Right atrium auricular region (tissue), 2 donors: ENCODE data around the gene CDC20. TPM values are rescaled to one million over a fixed set of nuclear protein-coding genes. Genes with fewer than 3 reads are reported as not detected.

Experiments
- DNase-seq: peaks from one replicate; pipeline ENCODE4 v3.0.0-alpha.2; 2019; ENCODE audit warnings: low spot score
- H3K27ac ChIP-seq, 2 donors: fragments of 200-600 bp; sonication (generic); 1 replicate in 1 of 2; 2 replicates in 1 of 2; pipeline ENCODE4 v1.5.1; 2016 to 2019
- H3K27me3 ChIP-seq, 2 donors: fragments of 200-600 bp; sonication (generic); one replicate each; pipeline versions ENCODE4 v1.5.1 to v1.6.0; 2017 to 2019
- H3K36me3 ChIP-seq: fragments of 200-600 bp; sonication (generic); one replicate; pipeline ENCODE4 v1.5.1; 2016
- H3K4me1 ChIP-seq, 2 donors: fragments of 200-600 bp; sonication (generic); one replicate each; pipeline versions ENCODE4 v1.5.1 to v1.6.0; 2017 to 2019
- H3K4me3 ChIP-seq, 2 donors: fragments of 200-600 bp; sonication (generic); 1 replicate in 1 of 2; 2 replicates in 1 of 2; pipeline ENCODE4 v1.5.1; 2017 to 2019; ENCODE audit warnings: mild to moderate bottlenecking in 1 of 2, moderate library complexity in 1 of 2
- H3K9me3 ChIP-seq, 2 donors: fragments of 200-600 bp; sonication (generic); one replicate each; pipeline ENCODE4 v1.5.1; 2019
- total RNA-seq, 2 donors: library from RNA; depleted of rRNA; stranded (reverse); fragments of >200 nt; gene quantifications; one replicate each; pipeline ENCODE4 v1.1.0, GENCODE V29; 2016
- TF ChIP-seq, protein P1 (sequence below), 2 donors: fragments of 200-600 bp; sonication (generic); IDR thresholded peaks; one replicate each; pipeline ENCODE4 v1.5.1; 2019; ENCODE audit warnings: antibody characterized with exemption in 2 of 2

The CDC20 gene
- total RNA-seq, 2 donors from 2014 or later, result 0.63 to 2.5 TPM

GRCh38 chr1:43344267-43344850 is 14.4 kb upstream of the CDC20 start:
- TF ChIP-seq, protein P1, sequence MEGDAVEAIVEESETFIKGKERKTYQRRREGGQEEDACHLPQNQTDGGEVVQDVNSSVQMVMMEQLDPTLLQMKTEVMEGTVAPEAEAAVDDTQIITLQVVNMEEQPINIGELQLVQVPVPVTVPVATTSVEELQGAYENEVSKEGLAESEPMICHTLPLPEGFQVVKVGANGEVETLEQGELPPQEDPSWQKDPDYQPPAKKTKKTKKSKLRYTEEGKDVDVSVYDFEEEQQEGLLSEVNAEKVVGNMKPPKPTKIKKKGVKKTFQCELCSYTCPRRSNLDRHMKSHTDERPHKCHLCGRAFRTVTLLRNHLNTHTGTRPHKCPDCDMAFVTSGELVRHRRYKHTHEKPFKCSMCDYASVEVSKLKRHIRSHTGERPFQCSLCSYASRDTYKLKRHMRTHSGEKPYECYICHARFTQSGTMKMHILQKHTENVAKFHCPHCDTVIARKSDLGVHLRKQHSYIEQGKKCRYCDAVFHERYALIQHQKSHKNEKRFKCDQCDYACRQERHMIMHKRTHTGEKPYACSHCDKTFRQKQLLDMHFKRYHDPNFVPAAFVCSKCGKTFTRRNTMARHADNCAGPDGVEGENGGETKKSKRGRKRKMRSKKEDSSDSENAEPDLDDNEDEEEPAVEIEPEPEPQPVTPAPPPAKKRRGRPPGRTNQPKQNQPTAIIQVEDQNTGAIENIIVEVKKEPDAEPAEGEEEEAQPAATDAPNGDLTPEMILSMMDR (IDR thresholded peaks at IDR 0.05), result no peak
- peaks cover 0 to 48% of the 10 kb centered on the region in 2 donors for H3K4me1 ChIP-seq
- DNase-seq, result no peak
- H3K27me3 ChIP-seq, result no peaks in the 10 kb centered on the region
- no peaks in the 10 kb centered on the region for H3K9me3 ChIP-seq
- no peak overlapping the region for H3K4me3 ChIP-seq
- H3K36me3 ChIP-seq, result no peaks in the 10 kb centered on the region
- peak overlapping the region; percentile 87 to 91 for H3K27ac ChIP-seq

- Histone ChIP-seq H3K9me3 (no peaks in the 10 kb centered on the region), H3K4me3 (no peak overlapping the region), H3K27ac (peak overlapping the region; percentile 87 to 91), H3K36me3 (no peaks in the 10 kb centered on the region), H3K4me1 (peaks cover 0 to 55% of the 10 kb centered on the region in 2 donors), H3K27me3 (no peaks in the 10 kb centered on the region)
- no peak for DNase-seq
- TF ChIP-seq, protein P1 (IDR thresholded peaks at IDR 0.05), result no peak
Measured at GRCh38 chr1:43345120-43345519, 13.7 kb upstream of the CDC20 start.

DNA sequence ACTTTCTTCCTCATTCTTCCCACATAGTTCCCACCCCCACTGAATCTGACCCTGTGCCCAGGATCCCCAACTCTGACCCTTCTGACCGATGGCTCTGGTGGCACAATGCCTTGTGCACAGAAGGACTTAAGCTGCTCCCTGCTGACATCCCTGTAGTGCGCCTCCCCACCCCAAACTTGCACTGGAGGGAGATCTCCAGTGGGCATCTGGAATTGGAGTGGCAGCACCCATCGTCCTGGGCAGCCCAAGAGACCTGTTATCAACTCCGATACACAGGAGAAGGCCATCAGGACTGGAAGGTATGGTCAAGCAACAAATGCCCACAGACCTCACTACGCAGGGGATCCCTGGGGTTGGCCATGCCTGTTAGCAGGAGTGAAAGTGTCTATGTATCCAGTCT is 12.1 kb upstream of the CDC20 start:
- H3K27me3 ChIP-seq, result no peaks in the 10 kb centered on the region
- no peak for DNase-seq
- peaks cover 0 to 58% of the 10 kb centered on the region in 2 donors for H3K4me1 ChIP-seq
- peak overlapping the region; percentile 87 to 91 for H3K27ac ChIP-seq
- no peaks in the 10 kb centered on the region for H3K36me3 ChIP-seq
- H3K4me3 ChIP-seq, result no peak overlapping the region
- no peaks in the 10 kb centered on the region for H3K9me3 ChIP-seq
- TF ChIP-seq, protein P1 (IDR thresholded peaks at IDR 0.05), result no peak

GRCh38 chr1:43348343-43348808 is 10.4 kb upstream of the CDC20 start:
- TF ChIP-seq, protein P1 (IDR thresholded peaks at IDR 0.05), result no peak
- peak overlapping the region; percentile 87 to 91 for H3K27ac ChIP-seq
- DNase-seq, result no peak
- H3K9me3 ChIP-seq, result no peaks in the 10 kb centered on the region
- H3K27me3 ChIP-seq, result no peaks in the 10 kb centered on the region
- H3K36me3 ChIP-seq, result no peaks in the 10 kb centered on the region
- H3K4me3 ChIP-seq, result peak overlapping the region; percentile 41 to 54
- H3K4me1 ChIP-seq, result peaks cover 0 to 52% of the 10 kb centered on the region in 2 donors

DNA sequence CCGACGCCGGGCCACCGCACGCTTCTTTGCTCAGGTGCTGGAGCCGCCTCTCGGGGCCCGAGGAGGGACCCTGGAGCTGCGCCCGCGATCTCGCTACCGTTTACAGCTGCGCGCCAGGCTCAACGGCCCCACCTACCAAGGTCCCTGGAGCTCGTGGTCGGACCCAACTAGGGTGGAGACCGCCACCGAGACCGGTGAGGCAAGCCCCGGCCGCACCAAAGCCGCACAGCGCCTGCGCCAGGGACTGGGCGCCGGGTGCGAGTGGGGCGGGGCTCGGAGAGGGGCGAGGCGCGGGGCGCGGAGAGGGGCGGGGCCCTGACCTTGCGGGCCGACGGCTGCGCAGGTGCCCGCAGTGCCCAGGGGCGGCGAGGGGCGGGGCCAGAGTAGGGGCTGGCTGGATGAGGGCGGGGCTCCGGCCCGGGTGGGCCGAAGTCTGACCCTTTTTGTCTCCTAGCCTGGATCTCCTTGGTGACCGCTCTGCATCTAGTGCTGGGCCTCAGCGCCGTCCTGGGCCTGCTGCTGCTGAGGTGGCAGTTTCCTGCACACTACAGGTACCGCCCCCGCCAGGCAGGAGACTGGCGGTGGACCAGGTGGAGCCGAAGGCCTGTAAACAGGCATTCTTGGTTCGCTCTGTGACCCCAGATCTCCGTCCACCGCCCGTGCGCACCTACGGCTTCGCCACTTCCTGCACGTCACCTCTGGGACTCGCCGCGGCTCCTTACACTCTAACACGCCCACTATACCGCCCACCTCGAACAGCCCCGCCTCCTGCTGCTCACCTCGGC is 9.8 kb upstream of the CDC20 start:
- H3K4me1 ChIP-seq, result peaks cover 0 to 45% of the 10 kb centered on the region in 2 donors

More for the DNA sequence above, 9.8 kb upstream of the CDC20 start:
- peak overlapping the region; percentile 87 to 91 for H3K27ac ChIP-seq
- peak overlapping the region; percentile 41 to 54 for H3K4me3 ChIP-seq
- TF ChIP-seq, protein P1 (IDR thresholded peaks at IDR 0.05), result no peak
- H3K9me3 ChIP-seq, result no peaks in the 10 kb centered on the region
- no peaks in the 10 kb centered on the region for H3K27me3 ChIP-seq
- DNase-seq, result peak; percentile 78
- H3K36me3 ChIP-seq, result no peaks in the 10 kb centered on the region
